B cell (primary cell): ENCODE data around the gene CHCHD1. TPM values are rescaled to one million over a fixed set of nuclear protein-coding genes. Genes with fewer than 3 reads are reported as not detected.

Experiments used
- ATAC-seq: fragments of 200-7000 bp; cut with Tn5 transposase; one replicate; pipeline ENCODE4 v1.10.0; 2021; ENCODE audit warnings: low read depth, mild to moderate bottlenecking, moderate number of reproducible peaks, moderate library complexity
- CTCF ChIA-PET: fragments of 350-600 bp; sonication (Branson Sonifier 250); formaldehyde crosslinking; loops from one replicate; lab custom pipeline; 2021; ENCODE audit warnings: antibody characterized with exemption, inconsistent platforms; lab: Charles Lee
- POLR2A ChIA-PET: fragments of 350-600 bp; sonication (Branson Sonifier 250); formaldehyde crosslinking; loops from one replicate; lab custom pipeline; 2021; ENCODE audit warnings: antibody characterized with exemption; lab: Charles Lee
- DNase-seq: peaks from one replicate; pipeline ENCODE4 v3.0.0; 2013
- H2AFZ ChIP-seq: 2 replicates; pipeline ENCODE4 v1.6.1; 2012; ENCODE audit warnings: mild to moderate bottlenecking, low read depth, low read length; ENCODE audit not compliant: insufficient read depth, poor library complexity, severe bottlenecking
- H3K27ac ChIP-seq, 2 donors: 1 replicate in 1 of 2; 2 replicates in 1 of 2; pipeline ENCODE4 v1.5.1; 2012 to 2013; ENCODE audit warnings: low read length in 2 of 2, mild to moderate bottlenecking in 2 of 2, moderate library complexity in 1 of 2
- H3K27me3 ChIP-seq, 4 experiments: fragments of 200-600 bp in 1 of 4; sonication (generic) in 1 of 4; replicated peaks in 1 of 4; 1 replicate in 2 of 4; 2 replicates in 2 of 4; pipeline versions ENCODE4 v1.6.1 to v1.7.0; 2013 to 2016; ENCODE audit warnings: low read length in 3 of 4, mild to moderate bottlenecking in 2 of 4, mixed read lengths in 1 of 4, moderate library complexity in 1 of 4; ENCODE audit not compliant: insufficient read depth in 4 of 4, control insufficient read depth in 3 of 4; ENCODE audit errors: control extremely low read depth in 1 of 4
- H3K36me3 ChIP-seq, 2 experiments: replicated peaks in 1 of 2; 1 replicate in 1 of 2; 2 replicates in 1 of 2; pipeline versions ENCODE4 v1.6.1 to v1.7.1; 2013; ENCODE audit warnings: low read length in 1 of 2; ENCODE audit not compliant: insufficient read depth in 2 of 2, control insufficient read depth in 1 of 2; ENCODE audit errors: control extremely low read depth in 1 of 2, extremely low read depth in 1 of 2
- H3K4me1 ChIP-seq, 2 donors: fragments of 200-600 bp in 1 of 2; sonication (generic) in 1 of 2; 1 replicate in 1 of 2; 2 replicates in 1 of 2; pipeline versions ENCODE4 v1.5.1 to v1.6.1; 2013 to 2017; ENCODE audit warnings: low read length in 2 of 2; ENCODE audit not compliant: control insufficient read depth in 2 of 2, insufficient read depth in 2 of 2
- H3K4me2 ChIP-seq: replicated peaks from 2 replicates; pipeline ENCODE3; 2012; ENCODE audit warnings: mild to moderate bottlenecking, low read depth, low read length; ENCODE audit not compliant: poor library complexity, severe bottlenecking
- H3K4me3 ChIP-seq, 5 experiments: fragments of 200-600 bp in 1 of 5; sonication (generic) in 1 of 5; 1 replicate in 3 of 5; 2 replicates in 2 of 5; pipeline versions ENCODE4 v1.5.1 to v1.7.0; 2011 to 2016; ENCODE audit warnings: low read length in 4 of 5, mild to moderate bottlenecking in 4 of 5, low read depth in 2 of 5, control low read depth in 1 of 5, moderate library complexity in 1 of 5; ENCODE audit not compliant: insufficient read depth in 1 of 5; ENCODE audit errors: control extremely low read depth in 1 of 5, extremely low read depth in 1 of 5
- H3K79me2 ChIP-seq: fragments of 200-600 bp; sonication (generic); one replicate; pipeline ENCODE4 v1.6.0; 2016; ENCODE audit warnings: low read length; ENCODE audit not compliant: control insufficient read depth, insufficient read depth
- H3K9ac ChIP-seq: fragments of 200-600 bp; sonication (generic); 2 replicates; pipeline ENCODE4 v1.6.1; 2017; ENCODE audit warnings: mild to moderate bottlenecking, low read length, moderate library complexity
- H3K9me3 ChIP-seq, 3 donors: one replicate each; pipeline versions ENCODE4 v1.6.1 to v1.7.1; 2013; ENCODE audit warnings: low read length in 2 of 3; ENCODE audit not compliant: control insufficient read depth in 2 of 3, insufficient read depth in 1 of 3; ENCODE audit errors: control extremely low read depth in 1 of 3
- H4K20me1 ChIP-seq: 2 replicates; pipeline ENCODE4 v1.6.0; 2012; ENCODE audit warnings: mild to moderate bottlenecking, low read length; ENCODE audit not compliant: insufficient read depth, control insufficient read depth, poor library complexity, severe bottlenecking
- H3K27ac Mint-ChIP-seq: one replicate; pipeline ENCODE4 v1.8.0; 2021; ENCODE audit warnings: mixed read lengths
- H3K27me3 Mint-ChIP-seq: one replicate; pipeline ENCODE4 v1.8.0; 2021; ENCODE audit warnings: mixed read lengths
- H3K4me1 Mint-ChIP-seq: one replicate; pipeline ENCODE4 v1.8.0; 2021; ENCODE audit warnings: mixed read lengths
- H3K4me3 Mint-ChIP-seq: one replicate; pipeline ENCODE4 v1.8.0; 2021; ENCODE audit warnings: mixed read lengths
- H3K9me3 Mint-ChIP-seq: one replicate; pipeline ENCODE4 v1.8.0; 2022; ENCODE audit warnings: mixed read lengths; ENCODE audit not compliant: insufficient read depth
- EZH2 ChIP-seq: IDR thresholded peaks from 2 replicates; pipeline ENCODE4 v1.6.1; 2012; ENCODE audit warnings: borderline replicate concordance, low read depth, mild to moderate bottlenecking, moderate library complexity, low read length; ENCODE audit not compliant: insufficient read depth, poor library complexity, severe bottlenecking
- WGBS: methylation state at CpG from one replicate; pipeline ENCODE4 v1.1.5; 2013; ENCODE audit warnings: missing lambda C conversion rate; ENCODE audit not compliant: insufficient coverage; 5-methylcytosine and 5-hydroxymethylcytosine counted together
- intact Hi-C: fragments of 100-400 bp; cut with micrococcal nuclease; formaldehyde crosslinking; loops from one replicate; pipeline ENCODE4 v1.10.0; 2022
- polyA plus RNA-seq: library from polyadenylated mRNA; depleted of rRNA; stranded (reverse); fragments of >200 nt; gene quantifications from 2 replicates; pipeline ENCODE4 v1.2.3, GENCODE V29; 2012
- total RNA-seq, 2 donors: library from RNA; stranded (reverse); fragments of 120-200 nt in 1 of 2; gene quantifications; 1 replicate in 1 of 2; 2 replicates in 1 of 2; pipeline versions ENCODE4 v1.2.3 to v1.2.4, GENCODE V29; 2013 to 2022
- TF ChIP-seq, protein P1 (sequence below): fragments of 200-600 bp; IDR thresholded peaks from one replicate; pipeline ENCODE4 v1.8.0; 2022; ENCODE audit warnings: antibody characterized with exemption, mild to moderate bottlenecking

Gene CHCHD1
- total and polyA plus RNA-seq, 2 donors (not counting 1 experiment from before 2014, with no cell fraction given) = 11.9 to 14.7 TPM

DNA sequence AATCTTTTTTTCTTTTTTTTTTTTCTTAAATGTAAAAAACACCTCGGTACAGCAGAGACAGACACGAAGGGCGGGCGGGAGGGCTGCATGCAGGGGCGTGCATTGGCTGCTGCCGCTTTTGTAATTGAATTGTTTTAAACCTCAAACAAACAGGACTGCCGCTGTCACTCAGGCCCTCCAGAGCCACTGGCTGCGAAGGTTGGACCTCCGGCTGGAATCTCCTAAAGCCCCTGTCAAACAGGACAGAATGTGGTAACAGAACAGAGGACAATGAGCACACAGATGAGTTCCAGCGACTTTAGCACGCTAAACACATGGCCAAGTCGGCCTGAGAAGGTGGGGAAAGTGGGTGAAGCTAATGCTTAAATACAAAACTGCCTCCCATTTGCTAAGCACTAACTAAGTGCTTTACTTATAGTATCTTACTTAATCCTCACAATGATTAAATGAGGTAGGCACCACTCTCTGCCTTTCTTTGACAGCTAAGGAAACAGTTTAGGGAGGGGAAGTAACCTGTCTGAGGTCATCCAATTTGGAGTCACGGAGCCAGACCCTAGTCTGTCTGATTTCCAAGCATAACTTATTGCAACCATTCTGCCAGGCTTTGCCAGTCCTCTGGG is 32.5 kb downstream of the CHCHD1 start:
- WGBS = 98% methylated on average over 9 of the region's 13 CpGs
- no peaks in the 10 kb centered on the region for H3K27me3 ChIP-seq
- no peak overlapping the region for H2AFZ ChIP-seq
- ATAC-seq = no peak
- Mint-ChIP-seq H3K27me3 (no peaks in the 10 kb centered on the region), H3K27ac (no peak overlapping the region), H3K4me1 (peaks cover 11% of the 10 kb centered on the region), H3K4me3 (no peak overlapping the region), H3K9me3 (no peaks in the 10 kb centered on the region)
- no peak for DNase-seq
- no peak overlapping the region for H3K4me3 ChIP-seq
- no peak overlapping the region for H3K4me2 ChIP-seq
- H3K79me2 ChIP-seq = peaks cover 13% of the 10 kb centered on the region
- intact Hi-C loops = loop anchor here (5.0 kb wide), 1 partner anchor 33 kb away; no protein-coding TSS in a partner anchor
- H3K9me3 ChIP-seq = no peaks in the 10 kb centered on the region
- CTCF ChIA-PET = no interaction called here
- H3K36me3 ChIP-seq = peaks cover 0 to 27% of the 10 kb centered on the region in 2 experiments
- peaks cover 4 to 18% of the 10 kb centered on the region in 2 donors for H3K4me1 ChIP-seq
- POLR2A ChIA-PET = interaction anchor here (0.6 to 0.7 kb wide), 2 partner anchors 103 to 1373 kb away, joined by 5 read pairs; no protein-coding TSS in a partner anchor
- no peak overlapping the region for H3K9ac ChIP-seq
- peaks cover 4% of the 10 kb centered on the region for H4K20me1 ChIP-seq
- TF ChIP-seq, protein P1, sequence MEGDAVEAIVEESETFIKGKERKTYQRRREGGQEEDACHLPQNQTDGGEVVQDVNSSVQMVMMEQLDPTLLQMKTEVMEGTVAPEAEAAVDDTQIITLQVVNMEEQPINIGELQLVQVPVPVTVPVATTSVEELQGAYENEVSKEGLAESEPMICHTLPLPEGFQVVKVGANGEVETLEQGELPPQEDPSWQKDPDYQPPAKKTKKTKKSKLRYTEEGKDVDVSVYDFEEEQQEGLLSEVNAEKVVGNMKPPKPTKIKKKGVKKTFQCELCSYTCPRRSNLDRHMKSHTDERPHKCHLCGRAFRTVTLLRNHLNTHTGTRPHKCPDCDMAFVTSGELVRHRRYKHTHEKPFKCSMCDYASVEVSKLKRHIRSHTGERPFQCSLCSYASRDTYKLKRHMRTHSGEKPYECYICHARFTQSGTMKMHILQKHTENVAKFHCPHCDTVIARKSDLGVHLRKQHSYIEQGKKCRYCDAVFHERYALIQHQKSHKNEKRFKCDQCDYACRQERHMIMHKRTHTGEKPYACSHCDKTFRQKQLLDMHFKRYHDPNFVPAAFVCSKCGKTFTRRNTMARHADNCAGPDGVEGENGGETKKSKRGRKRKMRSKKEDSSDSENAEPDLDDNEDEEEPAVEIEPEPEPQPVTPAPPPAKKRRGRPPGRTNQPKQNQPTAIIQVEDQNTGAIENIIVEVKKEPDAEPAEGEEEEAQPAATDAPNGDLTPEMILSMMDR = no peak
- no peak for TF ChIP-seq EZH2
- no peak overlapping the region for H3K27ac ChIP-seq
